Hematopoietic multipotent progenitor cell treated with erythropoietin and hydrocortisone succinate and interleukin-3 and kit ligand, for 17 days (in vitro differentiated cells): ENCODE data around the gene PAXX.
A peak's percentile ranks its signal among the peaks of the same experiment; 100 is the strongest.

Source experiments
- DNase-seq: peaks from one replicate; pipeline ENCODE4 v3.0.0-alpha.2; 2015; ENCODE audit warnings: low spot score

The PAXX gene

DNA sequence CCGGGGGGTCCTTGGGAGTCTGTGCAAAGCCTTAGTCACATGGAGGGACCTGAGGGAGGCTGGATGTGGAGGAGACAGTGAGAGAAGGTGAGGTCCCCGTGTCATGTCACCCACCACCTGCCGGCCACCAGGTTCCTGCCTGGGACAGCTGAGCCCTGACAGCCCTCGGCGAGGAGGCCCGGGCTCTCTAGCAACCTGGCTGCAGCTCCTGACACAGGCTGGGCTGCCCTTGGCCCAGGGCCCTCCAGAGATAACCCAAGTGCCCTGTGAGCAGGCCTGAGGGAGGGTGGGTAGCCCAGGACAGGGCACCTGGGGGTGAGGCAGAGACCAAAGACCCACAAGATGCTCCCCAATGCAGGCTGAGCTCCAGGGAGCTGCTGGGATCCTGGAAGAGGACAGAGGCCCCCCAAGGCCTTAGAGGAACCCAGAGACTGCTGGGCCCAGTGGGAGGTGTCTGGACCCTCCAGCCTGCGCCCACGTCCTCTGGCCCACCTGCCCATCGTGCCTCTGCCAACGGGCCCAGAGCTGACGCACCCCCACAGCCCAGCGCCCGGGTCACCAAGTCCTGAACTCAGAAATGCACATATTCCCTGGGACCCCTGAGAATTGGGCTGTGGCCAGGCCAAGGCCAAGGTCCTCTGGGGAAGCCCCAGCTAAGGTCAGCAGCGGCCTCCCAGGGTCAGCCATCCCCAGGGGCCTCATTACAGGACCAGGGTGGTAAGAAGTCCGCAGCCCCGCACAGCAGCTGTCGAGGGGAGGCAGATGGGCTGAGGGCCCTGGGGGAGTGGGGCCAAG lies 23.7 kb upstream of the PAXX start:
- no peak for DNase-seq

DNA sequence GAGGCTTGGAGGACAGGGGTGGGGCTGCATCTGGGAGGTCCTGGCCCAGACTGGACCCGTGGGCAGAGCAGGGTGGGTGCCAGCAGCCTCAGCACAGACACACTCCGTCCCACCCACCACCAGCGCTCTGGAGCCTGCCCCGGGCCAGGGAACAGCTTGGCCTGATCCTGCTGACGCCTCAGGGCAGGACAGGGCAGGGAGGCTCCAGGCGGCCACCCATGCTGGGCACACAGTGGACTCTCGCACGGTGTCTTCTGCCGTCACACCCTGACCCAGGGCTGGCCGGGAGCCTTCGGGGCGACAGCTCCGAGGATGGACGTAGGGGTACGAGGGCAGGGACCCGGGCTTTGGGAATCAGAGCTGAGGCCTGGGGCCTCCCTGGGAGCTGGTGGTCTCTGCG lies 23.1 kb upstream of the PAXX start:
- no peak for DNase-seq

DNA sequence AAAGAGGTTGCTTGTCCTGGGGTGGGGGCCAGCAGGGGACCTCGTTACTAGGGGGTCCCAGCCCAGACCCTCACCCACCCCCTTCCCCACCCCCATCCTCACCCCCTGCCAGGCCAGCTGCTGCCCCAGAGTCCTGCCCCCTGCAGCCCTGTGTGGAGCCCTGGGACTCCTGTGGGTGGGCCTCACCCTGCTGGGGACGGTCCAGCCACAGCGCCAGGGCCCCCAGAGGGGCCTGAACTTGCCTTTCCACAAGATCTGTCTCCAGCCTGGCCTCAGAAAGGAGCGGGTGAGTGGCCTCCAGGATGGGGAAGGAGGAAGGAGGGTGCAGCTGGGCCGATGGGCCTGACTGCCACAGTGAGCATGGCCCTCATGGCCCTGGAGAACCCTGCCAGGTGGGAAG lies 22.4 kb upstream of the PAXX start:
- DNase-seq, result no peak

DNA sequence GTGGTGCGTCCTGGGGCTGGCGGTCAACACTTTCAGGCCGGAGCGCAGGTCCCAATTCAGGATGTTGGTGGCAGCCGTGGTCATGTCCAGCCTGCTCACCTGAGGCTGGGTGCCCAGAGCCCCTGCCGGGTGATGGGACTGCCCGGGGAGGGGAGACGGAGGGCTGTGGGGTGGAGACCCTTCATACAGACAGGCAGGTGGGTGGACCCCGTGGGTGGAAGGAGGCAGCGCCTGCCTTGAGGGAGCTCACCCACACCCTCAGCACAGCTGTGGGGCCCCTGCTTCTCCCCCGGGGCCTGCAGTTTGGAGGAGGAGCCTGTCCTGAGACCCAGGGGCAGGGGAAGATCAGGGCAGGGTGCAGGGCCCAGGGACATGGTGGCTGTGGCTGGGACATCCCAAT lies 21.9 kb upstream of the PAXX start:
- DNase-seq, result no peak

DNA sequence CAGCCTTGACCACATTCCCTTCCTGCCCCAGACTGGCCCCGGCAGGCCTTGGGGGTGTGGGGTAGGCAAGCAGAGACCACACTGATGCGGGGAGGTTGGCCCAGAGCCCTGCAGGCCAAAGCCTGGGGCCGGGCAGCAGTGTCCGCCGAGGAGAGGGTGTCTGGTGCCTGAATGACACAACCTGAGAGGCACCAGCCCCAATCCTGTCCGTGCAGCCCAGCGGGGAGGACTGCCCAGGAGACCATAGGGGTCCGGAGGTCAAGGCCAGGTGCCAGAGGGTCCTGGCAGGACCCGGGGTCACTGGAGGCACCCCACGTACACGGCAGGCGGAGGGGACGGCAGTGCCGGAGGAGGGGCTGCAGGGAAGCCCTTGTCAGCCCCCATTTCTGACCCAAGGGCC lies 20.5 kb upstream of the PAXX start:
- no peak for DNase-seq

DNA sequence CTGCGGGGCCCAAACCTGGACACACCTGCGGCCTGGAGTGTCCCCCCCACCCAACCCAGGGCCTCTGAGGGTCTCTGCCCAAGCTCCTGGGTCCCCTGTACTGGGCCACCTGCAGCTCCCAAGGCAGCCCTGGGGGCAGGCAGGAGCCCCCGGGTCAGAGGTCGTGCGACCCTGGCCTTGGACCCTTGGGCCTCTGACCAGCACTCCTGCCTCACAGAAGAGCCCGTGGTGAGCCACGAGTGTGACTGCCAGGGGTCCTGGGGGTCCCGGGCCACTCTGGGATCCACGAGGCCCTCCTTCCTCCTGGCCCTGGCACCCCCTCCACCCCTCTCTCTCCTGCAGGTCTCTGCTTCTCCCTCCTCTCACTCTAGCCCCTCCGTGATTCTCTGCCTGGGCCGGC lies 19.9 kb upstream of the PAXX start:
- no peak for DNase-seq

DNA sequence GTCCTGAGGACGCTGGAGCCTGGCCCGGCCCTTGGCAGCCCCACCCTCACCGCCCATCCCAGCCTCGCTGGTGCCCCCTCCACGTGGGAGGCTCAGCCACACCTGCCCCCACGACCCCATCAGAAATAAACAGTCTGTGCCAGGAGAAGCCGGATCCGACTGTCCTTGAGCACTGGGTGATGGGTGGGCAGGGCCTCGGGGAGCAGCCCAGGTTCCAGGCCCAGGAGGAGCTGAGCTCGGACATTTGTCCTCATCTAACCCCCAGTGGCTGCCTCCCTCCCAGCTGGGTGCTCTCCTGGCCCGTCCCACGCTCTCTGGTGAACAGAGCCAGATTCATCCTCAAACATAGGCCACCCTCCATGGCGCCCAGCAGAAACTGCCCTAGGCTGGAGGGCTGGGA lies 19.5 kb upstream of the PAXX start:
- DNase-seq, result no peak

DNA sequence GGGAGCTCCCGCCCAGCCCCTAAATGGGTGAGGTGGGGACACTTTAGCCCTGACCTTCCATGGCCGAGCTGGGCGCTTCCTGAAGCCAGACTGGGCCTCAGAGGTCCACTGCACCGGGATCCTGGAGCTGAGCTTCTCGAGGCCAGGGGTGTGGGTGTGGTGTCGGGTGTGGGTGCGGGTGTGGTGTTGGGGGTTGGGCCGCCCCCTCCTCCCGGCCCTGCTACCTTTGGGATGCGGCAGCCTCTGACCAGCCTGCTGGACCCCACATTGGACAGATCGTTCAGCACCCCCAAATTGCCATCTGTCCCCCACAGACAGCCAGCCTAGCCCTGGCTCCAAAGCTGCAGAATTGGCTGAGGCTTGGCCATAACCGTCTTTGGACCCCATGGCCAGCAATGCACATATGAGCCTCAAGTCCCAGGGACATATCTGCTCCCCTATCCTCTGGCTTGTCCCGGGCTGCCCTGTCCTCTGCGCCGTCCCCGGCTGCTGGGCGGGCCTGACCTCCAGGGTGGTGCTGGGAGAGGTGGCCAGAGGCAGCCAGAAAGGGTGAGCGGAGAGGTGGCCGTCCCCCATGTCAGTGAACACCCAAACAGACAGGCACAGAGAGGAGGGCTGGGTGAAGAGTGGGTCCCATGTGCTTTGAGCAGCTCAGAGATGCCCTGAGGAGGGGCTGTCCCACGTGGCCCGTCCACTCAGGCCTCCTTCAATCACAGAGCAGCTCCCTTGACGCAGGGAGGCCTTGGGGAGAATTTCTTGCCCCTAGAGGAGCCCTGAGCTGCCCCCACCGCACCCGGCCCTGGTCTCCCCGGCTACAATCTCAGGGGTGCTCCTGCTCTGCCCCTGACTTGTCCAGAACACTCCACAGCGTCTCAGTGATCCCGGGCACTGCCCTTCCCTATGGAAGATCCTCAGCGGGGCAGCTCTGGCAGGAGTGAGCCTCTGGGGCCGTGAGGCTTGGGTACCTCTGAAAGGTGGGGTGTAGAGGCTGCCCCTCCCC lies 18.3 kb upstream of the PAXX start:
- DNase-seq, result no peak

DNA sequence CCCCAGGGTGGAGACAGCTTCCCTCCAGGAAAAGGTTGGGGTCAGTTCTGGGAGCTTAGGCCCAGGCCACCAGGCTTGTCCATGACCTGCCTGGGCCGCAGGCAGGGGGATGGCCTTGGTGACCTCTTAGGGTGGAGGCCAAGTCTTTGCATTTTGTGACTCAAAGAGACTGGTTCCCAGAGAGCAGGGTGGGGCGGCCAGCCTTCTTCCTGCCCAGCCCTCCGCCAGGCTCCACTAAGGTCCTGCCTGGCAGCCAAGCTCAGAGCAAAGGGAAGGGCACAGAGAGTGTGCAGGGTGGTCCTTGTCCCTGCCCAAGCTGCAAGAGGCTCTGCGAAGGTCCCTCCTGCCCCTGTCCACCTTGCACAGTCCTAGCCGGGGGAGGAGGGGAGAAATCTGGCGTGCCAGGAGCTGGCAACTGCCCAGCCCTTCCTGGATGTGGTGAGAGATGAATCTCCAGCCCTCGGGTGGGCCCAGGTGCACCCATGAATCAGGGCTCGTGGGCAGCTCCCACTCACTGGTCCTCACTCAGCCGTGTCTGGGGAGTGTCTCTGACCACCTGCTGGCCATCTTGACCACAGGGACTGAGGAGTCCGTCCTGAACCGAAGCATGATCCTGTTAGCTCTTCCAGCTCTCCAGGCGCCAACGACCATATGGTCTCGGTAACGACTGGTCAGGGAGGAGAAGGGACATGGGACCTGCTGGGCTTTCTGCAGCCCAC lies 17.2 kb upstream of the PAXX start:
- no peak for DNase-seq

DNA sequence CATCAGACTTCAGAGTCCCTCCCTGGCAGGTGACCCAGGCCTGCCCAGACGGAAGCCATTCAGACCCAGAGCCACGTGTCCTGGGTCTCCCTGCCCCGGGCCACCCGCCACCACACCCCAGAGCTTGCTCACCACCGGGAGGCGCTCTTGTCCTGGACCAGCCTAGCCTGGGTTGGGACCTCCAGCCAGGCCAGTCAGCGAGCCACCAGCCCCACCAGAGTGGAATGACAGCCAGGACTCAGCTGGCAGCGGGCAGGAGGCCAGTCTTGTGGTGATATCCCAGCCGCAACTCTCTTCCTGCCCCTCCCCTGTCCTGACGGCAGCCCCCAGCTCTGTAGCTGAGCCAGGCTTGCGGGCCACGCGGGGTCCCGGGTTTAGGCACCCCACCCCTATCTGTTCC lies 16.6 kb upstream of the PAXX start:
- no peak for DNase-seq

DNA sequence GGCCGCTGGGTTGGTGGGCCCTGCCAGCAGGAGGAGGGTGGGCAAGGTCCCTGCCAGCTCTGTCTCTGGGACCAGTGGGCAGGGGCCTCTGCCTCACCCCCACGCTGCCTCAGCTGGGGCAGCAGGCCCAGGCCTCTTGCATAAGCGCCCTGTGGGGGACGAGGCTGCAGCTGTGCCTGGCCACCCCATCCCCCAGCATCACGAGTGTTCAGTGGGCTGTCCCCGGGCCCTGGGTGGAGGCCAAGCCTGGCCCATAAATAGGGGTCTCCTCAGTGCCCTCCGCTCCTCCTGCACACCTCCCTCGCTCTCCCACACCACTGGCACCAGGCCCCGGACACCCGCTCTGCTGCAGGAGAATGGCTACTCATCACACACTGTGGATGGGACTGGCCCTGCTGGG lies 15.0 kb upstream of the PAXX start, which contains the start of gene PTGDS:
Gene PTGDS, plus strand, starts transcription at position 282 of the 400 bp plus-strand sequence. Its CDS starts 75 bp downstream, at position 357.
- DNase-seq, result no peak

DNA sequence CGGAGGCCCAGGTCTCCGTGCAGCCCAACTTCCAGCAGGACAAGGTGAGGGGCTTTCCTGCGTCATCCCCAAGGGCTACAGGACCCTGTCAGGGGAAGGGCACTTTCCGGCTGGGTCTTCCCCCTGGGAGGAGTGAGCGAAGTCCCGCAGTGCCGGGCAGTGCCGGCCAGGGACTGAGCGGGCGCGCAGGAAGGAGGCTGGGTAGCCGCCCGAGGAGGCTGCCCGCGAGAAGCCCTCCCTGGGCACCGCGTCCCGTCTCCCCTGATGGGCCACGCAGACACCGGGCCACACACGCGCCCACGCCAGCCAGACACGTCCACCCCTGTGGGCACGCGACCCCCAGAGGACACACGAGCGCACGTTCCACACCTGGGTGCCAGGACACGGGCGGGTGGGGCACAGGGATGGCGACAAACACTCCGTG lies 14.6 kb upstream of the PAXX start:
- no peak for DNase-seq

DNA sequence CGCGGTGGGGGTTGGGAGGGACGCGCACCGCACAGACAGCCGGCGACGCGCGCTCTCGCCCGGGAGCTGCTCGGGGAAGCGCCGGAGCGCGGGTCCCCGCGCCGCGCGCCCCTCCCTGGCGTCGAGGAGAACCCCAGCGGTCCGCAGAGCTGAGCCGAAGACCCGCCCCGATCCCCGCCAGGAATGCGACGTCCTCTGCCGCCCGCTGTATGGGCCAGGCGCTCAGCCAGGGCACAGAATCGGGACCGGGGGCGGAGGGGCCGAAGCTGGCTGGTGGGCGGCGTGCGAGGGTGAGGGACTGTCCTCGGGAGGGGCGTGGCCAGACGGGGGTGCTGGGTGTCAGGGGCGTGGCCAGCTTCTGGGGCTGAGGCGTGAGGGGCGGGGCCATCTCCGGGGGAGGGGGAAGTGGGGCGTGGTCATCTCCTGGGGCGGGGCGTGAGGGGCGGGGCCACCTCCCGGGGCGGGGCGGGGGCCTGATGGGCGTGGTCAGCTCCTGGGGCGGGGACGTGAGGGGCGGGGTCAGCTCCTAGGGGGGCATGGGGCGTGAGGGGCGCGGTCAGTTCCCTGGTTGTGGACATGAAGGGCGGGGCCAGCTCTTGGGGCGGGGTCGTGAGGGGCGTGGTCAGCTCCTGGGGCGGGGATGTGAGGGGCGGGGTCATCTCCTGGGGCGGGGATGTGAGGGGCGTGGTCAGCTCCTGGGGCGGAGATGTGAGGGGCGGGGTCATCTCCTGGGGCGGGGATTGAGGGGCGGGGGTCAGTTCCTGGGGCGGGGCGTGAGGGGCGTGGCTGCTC lies 14.0 kb upstream of the PAXX start:
- DNase-seq, result peak; percentile 63

DNA sequence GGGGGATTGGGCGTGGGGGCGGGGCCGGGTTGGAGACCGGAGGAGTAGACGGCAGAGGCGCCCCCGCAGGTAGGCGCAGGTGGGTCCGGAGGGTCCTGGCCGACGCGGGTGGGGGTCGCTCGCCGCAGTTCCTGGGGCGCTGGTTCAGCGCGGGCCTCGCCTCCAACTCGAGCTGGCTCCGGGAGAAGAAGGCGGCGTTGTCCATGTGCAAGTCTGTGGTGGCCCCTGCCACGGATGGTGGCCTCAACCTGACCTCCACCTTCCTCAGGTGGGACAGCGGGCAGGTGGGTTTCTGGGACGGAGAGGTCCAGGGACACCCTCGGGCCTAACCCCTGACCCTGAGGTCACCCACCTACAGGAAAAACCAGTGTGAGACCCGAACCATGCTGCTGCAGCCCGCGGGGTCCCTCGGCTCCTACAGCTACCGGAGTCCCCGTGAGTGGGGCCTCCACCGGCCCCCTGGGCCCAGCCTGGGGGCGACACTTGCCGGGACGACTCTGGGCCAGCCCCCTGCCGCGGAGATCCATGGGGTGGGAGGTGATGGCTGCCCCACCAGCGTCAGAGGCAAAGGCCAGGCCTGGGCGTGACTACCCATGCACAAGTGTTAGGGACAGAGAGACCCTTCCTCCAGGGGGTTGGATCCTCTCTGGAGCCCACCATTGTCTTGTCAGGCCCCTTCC lies 13.2 kb upstream of the PAXX start:
- no peak for DNase-seq

DNA sequence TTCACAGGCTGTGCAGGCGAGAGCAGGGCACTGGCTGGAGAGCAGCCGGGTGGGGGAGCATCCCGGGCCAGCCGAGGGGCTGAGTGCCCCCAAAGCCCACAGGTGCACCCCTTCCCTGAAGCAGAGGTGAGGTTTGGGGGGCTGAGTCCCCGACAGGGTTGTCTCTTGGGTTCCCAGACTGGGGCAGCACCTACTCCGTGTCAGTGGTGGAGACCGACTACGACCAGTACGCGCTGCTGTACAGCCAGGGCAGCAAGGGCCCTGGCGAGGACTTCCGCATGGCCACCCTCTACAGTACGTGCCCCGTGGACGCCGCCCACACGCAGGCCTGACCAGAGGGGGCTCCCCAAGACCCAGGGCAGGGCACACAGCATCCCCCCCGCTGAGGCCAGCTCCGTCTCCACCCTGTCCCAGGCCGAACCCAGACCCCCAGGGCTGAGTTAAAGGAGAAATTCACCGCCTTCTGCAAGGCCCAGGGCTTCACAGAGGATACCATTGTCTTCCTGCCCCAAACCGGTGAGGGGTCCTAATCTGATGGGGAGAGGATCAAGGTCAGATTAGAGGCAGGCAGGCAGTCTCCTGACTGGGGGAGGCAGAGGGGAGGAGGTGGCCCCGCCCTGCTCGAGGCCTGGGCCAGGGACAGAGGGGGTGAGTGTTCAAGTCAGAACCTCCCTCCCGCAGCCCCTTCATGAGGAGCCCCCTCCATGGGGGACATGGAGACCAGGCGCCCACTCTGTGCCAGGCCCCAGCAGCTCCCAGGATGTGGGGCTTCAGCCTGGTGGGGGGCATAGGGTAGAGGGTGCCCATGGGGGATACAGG lies 12.2 kb upstream of the PAXX start:
- no peak for DNase-seq

DNA sequence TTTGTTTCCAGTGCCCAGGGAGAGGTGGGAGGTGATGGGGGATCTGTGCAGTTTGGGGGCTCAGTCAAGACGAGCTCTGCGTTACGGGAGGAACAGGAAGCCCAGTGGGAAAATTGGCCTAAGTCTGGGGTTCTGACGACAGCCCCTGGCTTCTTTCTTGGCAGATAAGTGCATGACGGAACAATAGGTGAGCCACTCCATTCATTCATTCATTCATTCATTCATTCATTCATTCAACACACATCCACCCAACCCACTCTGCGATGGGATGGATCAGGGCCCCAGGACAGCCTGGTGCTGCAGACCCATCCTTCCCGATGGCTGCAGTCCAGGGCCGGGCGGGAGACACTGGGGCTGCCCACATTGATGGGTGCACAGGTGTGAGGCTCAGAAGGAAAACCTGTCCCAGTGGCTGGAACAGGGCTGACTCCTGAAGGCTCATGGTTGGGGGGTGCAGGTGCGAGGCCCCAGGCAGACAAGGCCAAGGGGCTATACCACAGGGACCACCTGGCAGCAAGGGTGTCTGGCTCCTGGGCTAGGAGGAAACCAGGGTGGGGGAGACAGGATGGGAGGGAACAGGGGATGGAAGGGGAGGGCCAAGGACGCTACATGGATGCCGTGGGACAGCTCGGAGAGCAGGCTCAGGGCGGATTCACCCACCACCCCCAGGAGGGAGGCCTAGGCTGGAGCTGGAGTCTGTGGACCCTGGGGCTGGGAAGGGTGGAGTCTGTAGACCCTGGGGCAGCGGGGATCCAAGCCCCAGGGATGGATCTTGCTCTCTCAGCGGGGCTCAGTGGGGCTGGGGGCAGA lies 11.3 kb upstream of the PAXX start:
- DNase-seq, result no peak

DNA sequence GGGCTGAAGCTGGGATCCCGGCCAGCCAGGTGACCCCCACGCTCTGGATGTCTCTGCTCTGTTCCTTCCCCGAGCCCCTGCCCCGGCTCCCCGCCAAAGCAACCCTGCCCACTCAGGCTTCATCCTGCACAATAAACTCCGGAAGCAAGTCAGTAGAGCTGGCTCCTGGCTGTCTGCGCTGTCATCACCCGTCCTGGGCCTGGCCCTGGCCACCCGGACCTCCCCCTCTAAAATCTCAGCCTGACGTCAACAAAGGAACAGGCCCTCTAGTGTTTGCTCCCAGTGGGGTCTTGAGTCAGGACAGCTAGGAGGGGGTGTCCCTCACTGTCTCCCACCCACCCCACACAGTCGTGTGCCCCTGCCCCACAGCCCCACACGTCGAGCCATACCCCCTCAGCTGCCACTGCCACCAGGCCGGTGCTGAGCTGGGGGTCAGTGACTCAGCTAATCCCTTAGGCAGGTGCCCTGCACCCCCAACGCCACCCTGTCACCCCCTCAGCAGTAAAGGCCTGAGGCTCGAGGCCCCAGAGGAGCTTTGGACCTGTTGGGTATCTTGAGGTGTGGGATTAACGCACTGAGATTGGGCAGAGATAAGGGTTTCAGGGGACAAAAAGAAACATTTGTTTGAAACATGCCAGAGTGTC lies 10.5 kb upstream of the PAXX start:
- no peak for DNase-seq

DNA sequence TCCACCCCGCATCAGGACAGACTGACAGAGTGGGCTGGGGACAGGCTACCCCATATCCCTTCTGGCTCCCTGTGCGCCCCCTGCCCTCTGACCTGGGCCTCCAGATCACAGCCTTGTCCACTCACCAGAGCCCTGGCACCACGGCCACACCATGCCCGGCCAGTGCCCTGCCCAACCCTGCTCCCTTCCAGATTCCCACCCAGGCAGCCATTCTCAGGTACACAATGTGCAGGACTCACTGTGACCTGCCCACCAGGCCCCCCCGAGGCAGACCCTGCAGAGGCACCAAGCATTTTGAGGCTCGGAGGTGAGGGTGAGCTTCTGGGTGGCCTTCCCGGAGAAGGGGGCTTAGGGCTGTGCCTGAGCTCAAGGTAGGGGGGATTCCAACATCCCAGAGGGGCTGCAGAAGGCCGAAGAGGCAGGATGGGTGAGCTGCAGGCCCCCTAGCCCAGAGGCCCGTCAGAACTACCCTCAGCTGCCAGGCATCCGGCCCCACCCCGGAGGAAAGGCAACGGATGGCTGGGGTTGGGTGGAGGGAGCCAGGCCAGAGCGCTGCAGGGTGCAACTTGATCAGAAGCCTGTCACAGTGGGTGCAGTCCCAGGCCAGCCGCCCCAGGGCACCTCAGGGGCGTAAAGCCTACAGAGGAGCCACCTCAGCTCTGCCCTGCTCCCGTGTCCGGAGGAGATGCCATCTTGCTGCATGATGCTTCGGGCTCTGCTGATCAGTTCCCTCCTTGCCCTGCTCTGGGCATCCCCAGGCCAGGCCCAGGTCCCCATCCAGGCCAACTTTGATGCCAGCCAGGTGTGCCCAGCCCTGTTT lies 9.8 kb upstream of the PAXX start, which contains the start of gene LCNL1:
Gene LCNL1, plus strand, starts transcription at position 762 of the 820 bp plus-strand sequence. CDS start 594 bp downstream, outside the sequence.
- DNase-seq, result no peak
